IgD-negative memory B cell (primary cell): ENCODE results near the gene NPFFR1. TPM values are rescaled to one million over a fixed set of nuclear protein-coding genes. Genes with fewer than 3 reads are reported as not detected.

Experiments used
- H3K27ac Mint-ChIP-seq, 3 donors: one replicate each; pipeline ENCODE4 v1.8.0; 2020 to 2022; ENCODE audit warnings: mild to moderate bottlenecking in 3 of 3, mixed read lengths in 3 of 3, moderate library complexity in 1 of 3
- H3K27me3 Mint-ChIP-seq: one replicate; pipeline ENCODE4 v1.8.0; 2021; ENCODE audit warnings: mixed read lengths
- H3K36me3 Mint-ChIP-seq: one replicate; pipeline ENCODE4 v1.8.0; 2020; ENCODE audit warnings: mild to moderate bottlenecking, mixed read lengths
- H3K4me1 Mint-ChIP-seq, 3 donors: one replicate each; pipeline ENCODE4 v1.8.0; 2020 to 2022; ENCODE audit warnings: mixed read lengths in 3 of 3, mild to moderate bottlenecking in 1 of 3
- H3K4me3 Mint-ChIP-seq, 4 donors: one replicate each; pipeline ENCODE4 v1.8.0; 2020 to 2022; ENCODE audit warnings: mild to moderate bottlenecking in 4 of 4, mixed read lengths in 4 of 4, moderate library complexity in 3 of 4
- H3K9me3 Mint-ChIP-seq, 3 donors: one replicate each; pipeline ENCODE4 v1.8.0; 2020 to 2021; ENCODE audit warnings: mixed read lengths in 3 of 3, mild to moderate bottlenecking in 1 of 3
- polyA plus RNA-seq: library from polyadenylated mRNA; unstranded; fragments of 300-500 nt; fragmentation: Illumina TruSeq; gene quantifications from one replicate; pipeline ENCODE4 v1.2.3, GENCODE V29; 2021

The NPFFR1 gene
- polyA plus RNA-seq: not detected

GRCh38 chr10:70283445-70284399, at the start of gene NPFFR1:
TSS of gene NPFFR1 (minus strand) at chr10:70284004. CDS start at chr10:70283676, 328 bp downstream.
- H3K27ac Mint-ChIP-seq: no peak within 1 kb of the TSS
- no peak within 1 kb of the TSS for H3K4me3 Mint-ChIP-seq
- peaks cover 0 to 5% (median 5%) of the 10 kb centered on the region in 3 donors for H3K9me3 Mint-ChIP-seq
- H3K36me3 Mint-ChIP-seq: no peaks in the 10 kb centered on the region
- peaks cover 55% of the 10 kb centered on the region for H3K27me3 Mint-ChIP-seq
- H3K4me1 Mint-ChIP-seq: peaks cover 0 to 2% (median 2%) of the 10 kb centered on the region in 3 donors

- Mint-ChIP-seq H3K4me1 (peaks cover 10 to 19% (median 14%) of the 10 kb centered on the region in 3 donors), H3K4me3 (no peak overlapping the region), H3K27me3 (peaks cover 41% of the 10 kb centered on the region), H3K36me3 (peaks cover 2% of the 10 kb centered on the region), H3K9me3 (peaks cover 0 to 2% (median 0%) of the 10 kb centered on the region in 3 donors), H3K27ac (no peak overlapping the region)
Observed at GRCh38 chr10:70333268-70333667, 49.5 kb upstream of the NPFFR1 start.

- peaks cover 2% of the 10 kb centered on the region for H3K36me3 Mint-ChIP-seq
- peak overlapping the region in 1 of 3 donors; percentile 40 for H3K27ac Mint-ChIP-seq
- peaks cover 0 to 2% (median 0%) of the 10 kb centered on the region in 3 donors for H3K9me3 Mint-ChIP-seq
- peak overlapping the region in 2 of 4 donors; percentile 43 to 86 for H3K4me3 Mint-ChIP-seq
- peaks cover 43% of the 10 kb centered on the region for H3K27me3 Mint-ChIP-seq
- peaks cover 10 to 19% (median 14%) of the 10 kb centered on the region in 3 donors for H3K4me1 Mint-ChIP-seq
Observed at GRCh38 chr10:70331486-70332268, 47.9 kb upstream of the NPFFR1 start.

GRCh38 chr10:70331160-70331485, 47.3 kb upstream of the NPFFR1 start:
- Mint-ChIP-seq H3K9me3 (peaks cover 0 to 2% (median 0%) of the 10 kb centered on the region in 3 donors), H3K4me1 (peaks cover 10 to 19% (median 14%) of the 10 kb centered on the region in 3 donors), H3K36me3 (peaks cover 2% of the 10 kb centered on the region), H3K27ac (peak overlapping the region in 1 of 3 donors; percentile 40), H3K27me3 (peaks cover 44% of the 10 kb centered on the region), H3K4me3 (peak overlapping the region in 1 of 4 donors; percentile 43)

- H3K36me3 Mint-ChIP-seq: peaks cover 2% of the 10 kb centered on the region
- peaks cover 0 to 2% (median 0%) of the 10 kb centered on the region in 3 donors for H3K9me3 Mint-ChIP-seq
- H3K4me3 Mint-ChIP-seq: no peak overlapping the region
- peaks cover 40% of the 10 kb centered on the region for H3K27me3 Mint-ChIP-seq
- H3K27ac Mint-ChIP-seq: no peak overlapping the region
- peaks cover 12 to 19% (median 14%) of the 10 kb centered on the region in 3 donors for H3K4me1 Mint-ChIP-seq
Observed at GRCh38 chr10:70330671-70331070, 46.9 kb upstream of the NPFFR1 start.

GRCh38 chr10:70328967-70329366, 45.2 kb upstream of the NPFFR1 start:
- H3K27me3 Mint-ChIP-seq: peaks cover 35% of the 10 kb centered on the region
- H3K4me1 Mint-ChIP-seq: peaks cover 13 to 21% (median 19%) of the 10 kb centered on the region in 3 donors
- H3K4me3 Mint-ChIP-seq: no peak overlapping the region
- H3K36me3 Mint-ChIP-seq: no peaks in the 10 kb centered on the region
- no peak overlapping the region for H3K27ac Mint-ChIP-seq
- peaks cover 0 to 2% (median 0%) of the 10 kb centered on the region in 3 donors for H3K9me3 Mint-ChIP-seq

- Mint-ChIP-seq H3K9me3 (peaks cover 0 to 2% (median 0%) of the 10 kb centered on the region in 3 donors), H3K27ac (no peak overlapping the region), H3K36me3 (no peaks in the 10 kb centered on the region), H3K27me3 (peaks cover 31% of the 10 kb centered on the region), H3K4me1 (peaks cover 15 to 21% (median 19%) of the 10 kb centered on the region in 3 donors), H3K4me3 (no peak overlapping the region)
Observed at GRCh38 chr10:70328018-70328417, 44.2 kb upstream of the NPFFR1 start.

- H3K27ac Mint-ChIP-seq: no peak overlapping the region
- H3K36me3 Mint-ChIP-seq: no peaks in the 10 kb centered on the region
- H3K4me1 Mint-ChIP-seq: peaks cover 4 to 12% (median 10%) of the 10 kb centered on the region in 3 donors
- H3K27me3 Mint-ChIP-seq: peaks cover 10% of the 10 kb centered on the region
- H3K4me3 Mint-ChIP-seq: peak overlapping the region in 1 of 4 donors; percentile 86
- no peaks in the 10 kb centered on the region for H3K9me3 Mint-ChIP-seq
Observed at GRCh38 chr10:70324951-70325781, 41.4 kb upstream of the NPFFR1 start.

GRCh38 chr10:70324339-70324861, 40.6 kb upstream of the NPFFR1 start:
- Mint-ChIP-seq H3K27ac (no peak overlapping the region), H3K27me3 (peaks cover 10% of the 10 kb centered on the region), H3K4me3 (no peak overlapping the region), H3K9me3 (no peaks in the 10 kb centered on the region), H3K4me1 (peaks cover 4 to 12% (median 10%) of the 10 kb centered on the region in 3 donors), H3K36me3 (no peaks in the 10 kb centered on the region)

- peaks cover 10% of the 10 kb centered on the region for H3K27me3 Mint-ChIP-seq
- H3K4me1 Mint-ChIP-seq: peaks cover 4 to 12% (median 10%) of the 10 kb centered on the region in 3 donors
- H3K36me3 Mint-ChIP-seq: no peaks in the 10 kb centered on the region
- no peak overlapping the region for H3K27ac Mint-ChIP-seq
- no peak overlapping the region for H3K4me3 Mint-ChIP-seq
- no peaks in the 10 kb centered on the region for H3K9me3 Mint-ChIP-seq
Observed at GRCh38 chr10:70323697-70324338, 40.0 kb upstream of the NPFFR1 start.

GRCh38 chr10:70323138-70323696, 39.4 kb upstream of the NPFFR1 start:
- Mint-ChIP-seq H3K36me3 (no peaks in the 10 kb centered on the region), H3K4me3 (peak overlapping the region in 1 of 4 donors; percentile 29), H3K4me1 (peaks cover 4 to 12% (median 10%) of the 10 kb centered on the region in 3 donors), H3K27ac (no peak overlapping the region), H3K9me3 (no peaks in the 10 kb centered on the region), H3K27me3 (peaks cover 10% of the 10 kb centered on the region)

GRCh38 chr10:70321897-70322890, 38.4 kb upstream of the NPFFR1 start:
- Mint-ChIP-seq H3K4me3 (no peak overlapping the region), H3K36me3 (no peaks in the 10 kb centered on the region), H3K27ac (no peak overlapping the region), H3K27me3 (peaks cover 10% of the 10 kb centered on the region), H3K4me1 (peaks cover 5 to 19% (median 17%) of the 10 kb centered on the region in 3 donors), H3K9me3 (no peaks in the 10 kb centered on the region)
